OCI-LY3 (cell line): ENCODE data around the gene FBXL14.

ENCODE experiments used
- H2AFZ ChIP-seq: fragments of 200-600, 300-600 bp; shearing (Covaris generic); 2 replicates; pipeline ENCODE4 v1.6.0; 2014; ENCODE audit warnings: antibody characterized with exemption, low read depth, low read length
- H3K27ac ChIP-seq: fragments of 200-600, 300-600 bp; sonication (generic); 2 replicates; pipeline ENCODE4 v1.5.1; 2014; ENCODE audit warnings: mild to moderate bottlenecking, low read length, moderate library complexity, mixed read lengths
- H3K27me3 ChIP-seq: fragments of 200-600, 300-600 bp; sonication (generic); 2 replicates; pipeline ENCODE4 v1.6.1; 2014; ENCODE audit warnings: low read depth, low read length, mixed read lengths
- H3K36me3 ChIP-seq: fragments of 200-600, 300-600 bp; sonication (generic); replicated peaks from 2 replicates; pipeline ENCODE3; 2014; ENCODE audit warnings: low read depth, low read length, mixed read lengths
- H3K4me1 ChIP-seq: fragments of 300-600, 200-600 bp; sonication (generic); 2 replicates; pipeline ENCODE4 v1.6.1; 2014; ENCODE audit warnings: low read length, mixed read lengths
- H3K4me2 ChIP-seq: fragments of 200-600, 300-600 bp; sonication (generic); 2 replicates; pipeline ENCODE4 v1.6.1; 2014; ENCODE audit warnings: low read length, mixed read lengths
- H3K4me3 ChIP-seq: fragments of 300-600, 200-600 bp; sonication (generic); 2 replicates; pipeline ENCODE4 v1.5.1; 2014; ENCODE audit warnings: antibody characterized with exemption, mild to moderate bottlenecking, low read length, moderate library complexity
- H3K79me2 ChIP-seq: fragments of 300-600, 200-600 bp; shearing (Covaris generic); 2 replicates; pipeline ENCODE4 v1.6.1; 2014; ENCODE audit warnings: mild to moderate bottlenecking, low read length, mixed read lengths
- H3K9ac ChIP-seq: fragments of 300-600, 200-600 bp; shearing (Covaris generic); 2 replicates; pipeline ENCODE4 v1.6.0; 2014; ENCODE audit warnings: mild to moderate bottlenecking, low read length, moderate library complexity
- H3K9me3 ChIP-seq: fragments of 200-600, 300-600 bp; shearing (Covaris generic); 2 replicates; pipeline ENCODE4 v1.6.1; 2014; ENCODE audit warnings: low read length, mixed read lengths; ENCODE audit not compliant: insufficient read depth
- H4K20me1 ChIP-seq: fragments of 200-600, 300-600 bp; sonication (generic); 2 replicates; pipeline ENCODE4 v1.6.1; 2016; ENCODE audit warnings: low read length, mixed read lengths; ENCODE audit not compliant: insufficient read depth
- EZH2phosphoT487 ChIP-seq: fragments of 200-600 bp; shearing (Covaris generic); IDR thresholded peaks from 2 replicates; pipeline ENCODE4 v1.6.1; 2018; ENCODE audit warnings: antibody characterized with exemption, mixed run types, low read depth
- TF ChIP-seq, protein P1 (sequence below): fragments of 200-600, 300-600 bp; sonication (generic); IDR thresholded peaks from 2 replicates; pipeline ENCODE4 v1.5.1; 2014; ENCODE audit warnings: antibody characterized with exemption, low read length, low read depth

FBXL14 gene

GRCh38 chr12:1576410-1577241 lies 17.8 kb downstream of the FBXL14 start:
- Histone ChIP-seq H3K4me3 (no peak overlapping the region), H2AFZ (no peak overlapping the region), H3K4me2 (no peak overlapping the region), H4K20me1 (no peaks in the 10 kb centered on the region), H3K9me3 (no peaks in the 10 kb centered on the region), H3K36me3 (no peaks in the 10 kb centered on the region), H3K4me1 (peaks cover 47% of the 10 kb centered on the region), H3K9ac (no peak overlapping the region), H3K27me3 (no peaks in the 10 kb centered on the region), H3K27ac (no peak overlapping the region), H3K79me2 (peaks cover 4% of the 10 kb centered on the region; the same call in 1 of the 2 replicates)
- no peak for TF ChIP-seq EZH2phosphoT487
- TF ChIP-seq, protein P1, sequence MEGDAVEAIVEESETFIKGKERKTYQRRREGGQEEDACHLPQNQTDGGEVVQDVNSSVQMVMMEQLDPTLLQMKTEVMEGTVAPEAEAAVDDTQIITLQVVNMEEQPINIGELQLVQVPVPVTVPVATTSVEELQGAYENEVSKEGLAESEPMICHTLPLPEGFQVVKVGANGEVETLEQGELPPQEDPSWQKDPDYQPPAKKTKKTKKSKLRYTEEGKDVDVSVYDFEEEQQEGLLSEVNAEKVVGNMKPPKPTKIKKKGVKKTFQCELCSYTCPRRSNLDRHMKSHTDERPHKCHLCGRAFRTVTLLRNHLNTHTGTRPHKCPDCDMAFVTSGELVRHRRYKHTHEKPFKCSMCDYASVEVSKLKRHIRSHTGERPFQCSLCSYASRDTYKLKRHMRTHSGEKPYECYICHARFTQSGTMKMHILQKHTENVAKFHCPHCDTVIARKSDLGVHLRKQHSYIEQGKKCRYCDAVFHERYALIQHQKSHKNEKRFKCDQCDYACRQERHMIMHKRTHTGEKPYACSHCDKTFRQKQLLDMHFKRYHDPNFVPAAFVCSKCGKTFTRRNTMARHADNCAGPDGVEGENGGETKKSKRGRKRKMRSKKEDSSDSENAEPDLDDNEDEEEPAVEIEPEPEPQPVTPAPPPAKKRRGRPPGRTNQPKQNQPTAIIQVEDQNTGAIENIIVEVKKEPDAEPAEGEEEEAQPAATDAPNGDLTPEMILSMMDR: no peak

DNA sequence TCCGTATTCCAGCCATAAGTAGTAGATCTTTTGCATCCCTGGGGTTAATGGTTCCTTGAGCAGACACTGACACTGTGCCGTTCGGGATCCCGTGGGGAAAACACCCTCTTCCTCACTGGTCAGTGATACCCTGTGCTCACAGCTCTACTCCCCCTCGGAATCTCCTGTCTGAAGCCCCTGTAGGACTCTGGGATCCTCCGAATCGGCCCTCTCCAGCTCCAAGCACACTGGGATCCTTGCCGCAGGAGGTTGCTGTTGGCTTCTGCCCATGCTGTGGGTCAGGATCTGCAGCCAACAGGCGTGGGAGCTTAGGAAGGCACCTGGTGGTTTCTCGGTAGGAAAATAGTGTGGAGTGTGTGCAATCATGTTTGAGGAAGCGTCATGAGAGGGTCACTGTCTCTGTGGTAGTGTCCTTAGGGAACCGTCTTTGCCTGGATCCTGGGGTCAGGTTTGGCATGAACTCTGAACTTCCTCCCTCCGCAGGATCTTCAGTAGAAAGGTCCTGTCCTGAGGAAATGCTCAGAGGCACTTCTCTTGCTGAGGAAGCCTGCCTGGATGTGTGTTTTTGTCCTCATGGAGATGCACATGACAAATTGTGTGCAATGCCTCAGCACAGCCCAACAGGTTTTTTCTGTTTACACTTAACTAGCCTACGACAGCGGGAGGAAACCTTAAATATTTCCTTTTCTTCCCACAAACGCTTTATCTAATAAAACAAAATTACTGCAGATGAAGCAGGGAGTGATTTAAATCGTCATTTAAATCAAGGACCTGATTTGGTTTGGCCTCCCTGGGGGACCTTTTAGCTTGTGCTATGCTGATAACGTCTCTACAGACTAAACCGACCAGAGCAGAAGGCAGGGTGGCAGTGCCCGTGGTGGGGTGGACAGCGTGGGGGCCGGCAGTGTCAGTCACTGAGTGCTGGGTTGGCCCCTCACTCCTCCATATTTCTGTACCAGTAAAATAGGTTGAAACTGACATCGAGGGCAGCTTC lies 18.7 kb downstream of the FBXL14 start:
- no peak overlapping the region for H3K27ac ChIP-seq
- H3K27me3 ChIP-seq: no peaks in the 10 kb centered on the region
- no peak overlapping the region for H3K4me3 ChIP-seq
- no peaks in the 10 kb centered on the region for H3K9me3 ChIP-seq
- H3K4me1 ChIP-seq: peaks cover 48% of the 10 kb centered on the region
- no peaks in the 10 kb centered on the region for H3K36me3 ChIP-seq
- H2AFZ ChIP-seq: no peak overlapping the region
- H3K9ac ChIP-seq: no peak overlapping the region
- H3K79me2 ChIP-seq: peaks cover 4% of the 10 kb centered on the region; the same call in 1 of the 2 replicates
- H4K20me1 ChIP-seq: no peaks in the 10 kb centered on the region
- TF ChIP-seq EZH2phosphoT487: no peak
- TF ChIP-seq, protein P1: no peak
- H3K4me2 ChIP-seq: peak overlapping the region; percentile 42

DNA sequence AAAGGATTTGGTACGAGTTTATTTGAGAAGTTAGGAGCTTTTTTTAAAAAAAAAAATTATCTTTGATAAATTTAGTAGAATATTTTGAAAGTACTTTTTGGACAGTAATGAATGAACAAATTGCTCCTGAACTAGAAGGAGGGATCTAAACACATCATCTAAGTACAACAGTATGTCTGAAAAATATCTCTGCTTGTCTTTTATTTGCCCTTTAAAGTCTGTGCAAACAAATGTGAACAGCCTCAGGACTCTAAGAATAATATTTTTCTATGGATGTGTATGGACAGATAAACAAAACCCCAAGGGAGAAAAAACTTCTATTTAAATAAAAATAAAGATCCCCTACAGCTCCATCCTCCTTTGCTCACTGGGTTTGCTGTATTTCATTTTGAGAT lies 19.5 kb downstream of the FBXL14 start:
- peaks cover 5% of the 10 kb centered on the region; the same call in 1 of the 2 replicates for H3K79me2 ChIP-seq

More for the DNA sequence above, 19.5 kb downstream of the FBXL14 start:
- Histone ChIP-seq H3K4me2 (no peak overlapping the region), H4K20me1 (no peaks in the 10 kb centered on the region), H3K27me3 (peaks cover 1% of the 10 kb centered on the region; the same call in 1 of the 2 replicates), H3K36me3 (no peaks in the 10 kb centered on the region), H2AFZ (no peak overlapping the region), H3K9me3 (no peaks in the 10 kb centered on the region), H3K27ac (no peak overlapping the region), H3K4me1 (peaks cover 56% of the 10 kb centered on the region), H3K9ac (no peak overlapping the region), H3K4me3 (no peak overlapping the region)
- TF ChIP-seq, protein P1: no peak
- TF ChIP-seq EZH2phosphoT487: no peak
